HepG2 (cell line): ENCODE results near the gene ARHGEF16. TPM values are rescaled to one million over a fixed set of nuclear protein-coding genes. Genes with fewer than 3 reads are reported as not detected.

Source experiments
- HIVEP1 ChIP-seq: sonication (generic); formaldehyde crosslinking; IDR thresholded peaks from 2 replicates; pipeline ENCODE4 v1.4.0; 2020; ENCODE audit warnings: mild to moderate bottlenecking, missing genetic modification reagents
- MIXL1 ChIP-seq: IDR thresholded peaks from 2 replicates; pipeline ENCODE4 v1.6.1; 2016
- MTA3 ChIP-seq: sonication (generic); formaldehyde crosslinking; IDR thresholded peaks from 2 replicates; pipeline ENCODE4 v1.4.0; 2020; ENCODE audit warnings: missing genetic modification reagents
- NPAS2 ChIP-seq: sonication (generic); formaldehyde crosslinking; IDR thresholded peaks from 2 replicates; pipeline ENCODE4 v1.8.0; 2022; ENCODE audit warnings: mild to moderate bottlenecking, missing genetic modification reagents, borderline replicate concordance
- POGZ ChIP-seq: sonication (generic); formaldehyde crosslinking; IDR thresholded peaks from 2 replicates; pipeline ENCODE4 v1.4.0; 2020; ENCODE audit warnings: mild to moderate bottlenecking, missing genetic modification reagents
- RBM39 ChIP-seq: fragments of 200-400 bp; formaldehyde crosslinking; IDR thresholded peaks from one replicate; pipeline ENCODE4 v1.6.1; 2018; ENCODE audit warnings: antibody characterized with exemption, mild to moderate bottlenecking, low read depth, low read length; ENCODE audit not compliant: poor library complexity, severe bottlenecking
- RNF2 ChIP-seq: fragments of 450-650 bp; conservative IDR thresholded peaks from 2 replicates; pipeline ENCODE4 v1.6.1; 2016; ENCODE audit warnings: low read depth
- YEATS4 ChIP-seq: sonication (generic); formaldehyde crosslinking; IDR thresholded peaks from 2 replicates; pipeline ENCODE4 v1.4.0; 2020; ENCODE audit warnings: missing genetic modification reagents, borderline replicate concordance
- ZFP62 ChIP-seq: sonication (generic); formaldehyde crosslinking; IDR thresholded peaks from 2 replicates; pipeline ENCODE4 v1.4.0; 2020; ENCODE audit warnings: missing genetic modification reagents
- ZNF20 ChIP-seq: sonication (generic); formaldehyde crosslinking; IDR thresholded peaks from 2 replicates; pipeline ENCODE4 v1.4.0; 2020; ENCODE audit warnings: mild to moderate bottlenecking, moderate library complexity, missing genetic modification reagents
- ZNF205 ChIP-seq: IDR thresholded peaks from 2 replicates; pipeline ENCODE4 v1.6.1; 2018; ENCODE audit warnings: missing biosample characterization, missing genetic modification reagents
- ZNF232 ChIP-seq: sonication (generic); formaldehyde crosslinking; IDR thresholded peaks from 2 replicates; pipeline ENCODE4 v1.4.0; 2020; ENCODE audit warnings: missing genetic modification reagents, borderline replicate concordance
- ZNF383 ChIP-seq: sonication (generic); formaldehyde crosslinking; IDR thresholded peaks from 2 replicates; pipeline ENCODE4 v1.4.0; 2020; ENCODE audit warnings: missing genetic modification reagents, mild to moderate bottlenecking, borderline replicate concordance
- ZNF605 ChIP-seq: sonication (generic); formaldehyde crosslinking; IDR thresholded peaks from 2 replicates; pipeline ENCODE4 v1.8.0; 2022; ENCODE audit warnings: mild to moderate bottlenecking, missing genetic modification reagents
- ZNF615 ChIP-seq: sonication (generic); formaldehyde crosslinking; IDR thresholded peaks from 2 replicates; pipeline ENCODE4 v1.5.0; 2020; ENCODE audit warnings: mild to moderate bottlenecking, missing genetic modification reagents, borderline replicate concordance
- ZNF629 ChIP-seq: sonication (generic); formaldehyde crosslinking; conservative IDR thresholded peaks from 2 replicates; pipeline ENCODE4 v1.5.0; 2020; ENCODE audit warnings: missing genetic modification reagents
- ZNF703 ChIP-seq: sonication (generic); formaldehyde crosslinking; IDR thresholded peaks from 2 replicates; pipeline ENCODE4 v1.5.1; 2020; ENCODE audit warnings: missing genetic modification reagents, mild to moderate bottlenecking, moderate library complexity, borderline replicate concordance
- ZNF775 ChIP-seq: sonication (generic); formaldehyde crosslinking; IDR thresholded peaks from 2 replicates; pipeline ENCODE4 v1.4.0; 2020; ENCODE audit warnings: missing genetic modification reagents, mild to moderate bottlenecking, moderate library complexity, borderline replicate concordance
- ZNF780A ChIP-seq: sonication (generic); formaldehyde crosslinking; IDR thresholded peaks from 2 replicates; pipeline ENCODE4 v1.8.0; 2022; ENCODE audit warnings: mild to moderate bottlenecking, missing genetic modification reagents, moderate library complexity
- polyA plus RNA-seq, 8 experiments: library from polyadenylated mRNA; depleted of rRNA in 3 of 8; stranded (reverse) in 7 of 8; unstranded in 1 of 8; fragments of >200 nt; fragmentation: Illumina TruSeq in 4 of 8; extraction: Trizol in 4 of 8; gene quantifications; 2 replicates each; pipeline versions ENCODE4 v1.2.1 to v1.2.3, GENCODE V29; 2011 to 2016; ENCODE audit warnings: low read depth in 4 of 8, missing spikeins in 1 of 8, mixed read lengths in 1 of 8; ENCODE audit not compliant: insufficient read depth in 1 of 8
- total RNA-seq, 5 experiments: library from RNA; depleted of rRNA; stranded (reverse); fragments of >200 nt; fragmentation: Illumina TruSeq; extraction: Trizol; gene quantifications; 2 replicates each; pipeline ENCODE4 v1.2.3, GENCODE V29; 2016; ENCODE audit warnings: low read depth in 1 of 5
- TF ChIP-seq, protein P1 (sequence below): sonication (generic); formaldehyde crosslinking; IDR thresholded peaks from 2 replicates; pipeline ENCODE4 v1.8.1; 2023; ENCODE audit warnings: mild to moderate bottlenecking, missing genetic modification reagents
- TF ChIP-seq, protein P2 (sequence below): IDR thresholded peaks from 2 replicates; pipeline ENCODE4 v1.6.1; 2016; ENCODE audit warnings: low read depth, borderline replicate concordance
- TF ChIP-seq, protein P3 (sequence below): sonication (generic); formaldehyde crosslinking; IDR thresholded peaks from 2 replicates; pipeline ENCODE4 v1.5.0; 2020; ENCODE audit warnings: missing genetic modification reagents
- TF ChIP-seq, protein P4 (sequence below): sonication (generic); formaldehyde crosslinking; IDR thresholded peaks from 2 replicates; pipeline ENCODE4 v1.4.0; 2020; ENCODE audit warnings: missing genetic modification reagents
- TF ChIP-seq, protein P5 (sequence below): sonication (generic); formaldehyde crosslinking; IDR thresholded peaks from 2 replicates; pipeline ENCODE4 v1.4.0; 2020; ENCODE audit warnings: missing genetic modification reagents
- TF ChIP-seq, protein P6 (sequence below): sonication (generic); formaldehyde crosslinking; IDR thresholded peaks from 2 replicates; pipeline ENCODE4 v1.8.0; 2022; ENCODE audit warnings: missing genetic modification reagents, mild to moderate bottlenecking, borderline replicate concordance

Gene ARHGEF16
- total and polyA plus RNA-seq, 2 of the 13 experiments (the other 11 are each of a cell fraction or from before 2014, with no cell fraction given): 20.3 to 39.9 TPM

DNA sequence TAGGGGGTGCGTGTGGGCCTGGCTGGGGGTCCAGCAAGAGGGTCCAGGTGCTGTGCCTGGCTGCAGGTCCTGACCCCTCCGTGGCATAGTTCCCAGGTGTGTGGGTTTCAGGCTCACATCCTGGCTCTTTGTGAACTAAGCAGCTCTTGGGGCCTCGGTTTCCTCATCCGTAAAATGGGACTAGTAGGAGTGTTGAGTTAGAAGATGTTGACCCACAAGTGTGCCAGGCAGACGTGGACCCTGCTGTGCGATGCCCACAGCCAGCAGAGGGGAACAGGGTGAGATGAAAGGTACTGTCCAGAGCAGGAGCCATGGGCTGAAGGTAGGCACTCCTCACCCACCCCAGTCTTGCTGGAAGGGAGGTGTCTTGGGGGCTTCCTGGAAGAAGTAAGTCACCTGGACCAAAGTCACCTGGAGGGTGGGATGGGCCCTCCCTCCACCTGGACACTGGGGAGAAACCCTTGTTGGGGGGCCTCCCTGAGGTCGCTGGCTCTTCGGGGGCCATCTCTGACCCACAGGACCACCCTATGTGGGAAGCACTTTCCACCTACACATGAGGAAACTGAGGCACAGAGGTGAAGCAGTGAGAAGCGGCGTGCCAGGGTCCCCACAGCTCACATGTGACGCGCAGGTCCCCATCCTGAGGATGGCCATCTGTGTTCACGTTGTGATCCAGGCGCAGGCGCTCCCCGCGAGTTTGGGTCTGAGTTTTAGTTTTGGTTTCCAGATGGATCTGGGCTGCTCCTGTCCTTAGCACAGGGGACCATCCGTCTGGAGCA, 1.4 kb downstream of the ARHGEF16 start (continued):
- TF ChIP-seq, protein P1, sequence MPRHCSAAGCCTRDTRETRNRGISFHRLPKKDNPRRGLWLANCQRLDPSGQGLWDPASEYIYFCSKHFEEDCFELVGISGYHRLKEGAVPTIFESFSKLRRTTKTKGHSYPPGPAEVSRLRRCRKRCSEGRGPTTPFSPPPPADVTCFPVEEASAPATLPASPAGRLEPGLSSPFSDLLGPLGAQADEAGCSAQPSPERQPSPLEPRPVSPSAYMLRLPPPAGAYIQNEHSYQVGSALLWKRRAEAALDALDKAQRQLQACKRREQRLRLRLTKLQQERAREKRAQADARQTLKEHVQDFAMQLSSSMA: no peak
- TF ChIP-seq, protein P2, sequence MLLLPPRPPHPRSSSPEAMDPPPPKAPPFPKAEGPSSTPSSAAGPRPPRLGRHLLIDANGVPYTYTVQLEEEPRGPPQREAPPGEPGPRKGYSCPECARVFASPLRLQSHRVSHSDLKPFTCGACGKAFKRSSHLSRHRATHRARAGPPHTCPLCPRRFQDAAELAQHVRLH (CRISPR knock-in tag): no peak
- TF ChIP-seq, protein P3, sequence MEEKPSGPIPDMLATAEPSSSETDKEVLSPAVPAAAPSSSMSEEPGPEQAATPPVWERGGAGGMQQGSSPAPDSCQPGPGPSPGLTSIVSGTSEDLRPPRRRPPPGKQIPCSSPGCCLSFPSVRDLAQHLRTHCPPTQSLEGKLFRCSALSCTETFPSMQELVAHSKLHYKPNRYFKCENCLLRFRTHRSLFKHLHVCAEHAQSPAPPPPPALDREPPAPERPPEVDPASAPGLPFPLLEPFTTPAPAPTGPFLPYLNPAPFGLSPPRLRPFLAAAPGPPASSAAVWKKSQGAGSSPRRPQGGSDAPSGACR (CRISPR knock-in tag): peak; percentile 38; the same call in 1 of the 2 replicates
- TF ChIP-seq ZNF605: no peak
- no peak for TF ChIP-seq ZNF205 (CRISPR knock-in tag)
- no peak for TF ChIP-seq ZNF775 (CRISPR knock-in tag)
- TF ChIP-seq MTA3 (CRISPR knock-in tag): no peak
- TF ChIP-seq HIVEP1 (CRISPR knock-in tag): no peak
- TF ChIP-seq, protein P4, sequence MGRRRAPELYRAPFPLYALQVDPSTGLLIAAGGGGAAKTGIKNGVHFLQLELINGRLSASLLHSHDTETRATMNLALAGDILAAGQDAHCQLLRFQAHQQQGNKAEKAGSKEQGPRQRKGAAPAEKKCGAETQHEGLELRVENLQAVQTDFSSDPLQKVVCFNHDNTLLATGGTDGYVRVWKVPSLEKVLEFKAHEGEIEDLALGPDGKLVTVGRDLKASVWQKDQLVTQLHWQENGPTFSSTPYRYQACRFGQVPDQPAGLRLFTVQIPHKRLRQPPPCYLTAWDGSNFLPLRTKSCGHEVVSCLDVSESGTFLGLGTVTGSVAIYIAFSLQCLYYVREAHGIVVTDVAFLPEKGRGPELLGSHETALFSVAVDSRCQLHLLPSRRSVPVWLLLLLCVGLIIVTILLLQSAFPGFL: no peak
- no peak for TF ChIP-seq ZFP62 (CRISPR knock-in tag)
- no peak for TF ChIP-seq RNF2
- TF ChIP-seq ZNF20 (CRISPR knock-in tag): no peak
- no peak for TF ChIP-seq NPAS2 (CRISPR knock-in tag)
- TF ChIP-seq POGZ (CRISPR knock-in tag): no peak
- no peak for TF ChIP-seq MIXL1 (CRISPR knock-in tag)
- TF ChIP-seq ZNF629: peak; percentile 97
- TF ChIP-seq, protein P5, sequence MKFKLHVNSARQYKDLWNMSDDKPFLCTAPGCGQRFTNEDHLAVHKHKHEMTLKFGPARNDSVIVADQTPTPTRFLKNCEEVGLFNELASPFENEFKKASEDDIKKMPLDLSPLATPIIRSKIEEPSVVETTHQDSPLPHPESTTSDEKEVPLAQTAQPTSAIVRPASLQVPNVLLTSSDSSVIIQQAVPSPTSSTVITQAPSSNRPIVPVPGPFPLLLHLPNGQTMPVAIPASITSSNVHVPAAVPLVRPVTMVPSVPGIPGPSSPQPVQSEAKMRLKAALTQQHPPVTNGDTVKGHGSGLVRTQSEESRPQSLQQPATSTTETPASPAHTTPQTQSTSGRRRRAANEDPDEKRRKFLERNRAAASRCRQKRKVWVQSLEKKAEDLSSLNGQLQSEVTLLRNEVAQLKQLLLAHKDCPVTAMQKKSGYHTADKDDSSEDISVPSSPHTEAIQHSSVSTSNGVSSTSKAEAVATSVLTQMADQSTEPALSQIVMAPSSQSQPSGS: no peak
- no peak for TF ChIP-seq ZNF232 (CRISPR knock-in tag)
- TF ChIP-seq, protein P6, sequence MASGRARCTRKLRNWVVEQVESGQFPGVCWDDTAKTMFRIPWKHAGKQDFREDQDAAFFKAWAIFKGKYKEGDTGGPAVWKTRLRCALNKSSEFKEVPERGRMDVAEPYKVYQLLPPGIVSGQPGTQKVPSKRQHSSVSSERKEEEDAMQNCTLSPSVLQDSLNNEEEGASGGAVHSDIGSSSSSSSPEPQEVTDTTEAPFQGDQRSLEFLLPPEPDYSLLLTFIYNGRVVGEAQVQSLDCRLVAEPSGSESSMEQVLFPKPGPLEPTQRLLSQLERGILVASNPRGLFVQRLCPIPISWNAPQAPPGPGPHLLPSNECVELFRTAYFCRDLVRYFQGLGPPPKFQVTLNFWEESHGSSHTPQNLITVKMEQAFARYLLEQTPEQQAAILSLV: no peak
- no peak for TF ChIP-seq ZNF615 (CRISPR knock-in tag)
- no peak for TF ChIP-seq RBM39
- TF ChIP-seq YEATS4 (CRISPR knock-in tag): 0 out of 2 replicates have a peak, but pooled peaks have one; percentile 28
- TF ChIP-seq ZNF703: no peak
- TF ChIP-seq ZNF383 (CRISPR knock-in tag): no peak
- TF ChIP-seq ZNF780A: no peak
